Suprapubic skin (tissue), 4 donors: ENCODE results near the gene FAM193A. TPM values are rescaled to one million over a fixed set of nuclear protein-coding genes. Genes with fewer than 3 reads are reported as not detected.

Experiments used
- DNase-seq, 2 donors: peaks; one replicate each; pipeline ENCODE4 v3.0.0-alpha.2; 2019; ENCODE audit warnings: low spot score in 2 of 2
- H3K27ac ChIP-seq: fragments of 200-600 bp; sonication (generic); one replicate; pipeline ENCODE4 v1.5.1; 2019
- H3K27me3 ChIP-seq: fragments of 200-600 bp; sonication (generic); one replicate; pipeline ENCODE4 v1.5.1; 2019
- H3K36me3 ChIP-seq: fragments of 200-600 bp; sonication (generic); one replicate; pipeline ENCODE4 v1.5.1; 2019
- H3K4me1 ChIP-seq: fragments of 200-600 bp; sonication (generic); one replicate; pipeline ENCODE4 v1.5.1; 2019
- H3K4me3 ChIP-seq: fragments of 200-600 bp; sonication (generic); one replicate; pipeline ENCODE4 v1.5.1; 2019; ENCODE audit warnings: mild to moderate bottlenecking
- H3K9me3 ChIP-seq: fragments of 200-600 bp; sonication (generic); one replicate; pipeline ENCODE4 v1.5.1; 2019
- CTCF ChIP-seq, 2 donors: fragments of 200-600 bp in 1 of 2; fragments of 450-650 bp in 1 of 2; sonication (generic) in 1 of 2; IDR thresholded peaks; one replicate each; pipeline ENCODE4 v1.5.1; 2016 to 2019; ENCODE audit warnings: antibody characterized with exemption in 2 of 2, mild to moderate bottlenecking in 1 of 2, moderate library complexity in 1 of 2
- EP300 ChIP-seq: sonication (generic); formaldehyde crosslinking; IDR thresholded peaks from one replicate; pipeline ENCODE4 v1.6.1; 2017; ENCODE audit warnings: antibody characterized with exemption
- POLR2A ChIP-seq, 2 donors: fragments of 450-650 bp; IDR thresholded peaks; one replicate each; pipeline ENCODE4 v1.6.1; 2017; ENCODE audit warnings: antibody characterized with exemption in 2 of 2, mild to moderate bottlenecking in 2 of 2, moderate library complexity in 2 of 2
- POLR2AphosphoS5 ChIP-seq, 3 donors: sonication (generic); formaldehyde crosslinking; IDR thresholded peaks; one replicate each; pipeline ENCODE4 v1.6.1; 2017; ENCODE audit warnings: antibody characterized with exemption in 3 of 3
- WGBS: methylation state at CpG from one replicate; pipeline ENCODE4 v1.1.5; 2018; 5-methylcytosine and 5-hydroxymethylcytosine counted together
- total RNA-seq, 4 donors: library from RNA; depleted of rRNA; stranded (reverse); fragments of >200 nt; gene quantifications; one replicate each; pipeline ENCODE4 v1.1.0, GENCODE V29; 2016

The FAM193A gene
- total RNA-seq, 4 donors from 2014 or later: 23.6 to 45.0 (median 29.3) TPM

GRCh38 chr4:2637956-2638552 is 101.6 kb downstream of the FAM193A start:
- H3K27ac ChIP-seq: no peak overlapping the region
- H3K4me1 ChIP-seq: no peaks in the 10 kb centered on the region
- DNase-seq: peak; percentile 43 to 44
- H3K27me3 ChIP-seq: no peaks in the 10 kb centered on the region
- TF ChIP-seq POLR2A (IDR thresholded peaks at IDR 0.05): no peak
- no peak for TF ChIP-seq EP300
- TF ChIP-seq CTCF (IDR thresholded peaks at IDR 0.05): no peak
- TF ChIP-seq POLR2AphosphoS5 (IDR thresholded peaks at IDR 0.05): no peak
- H3K4me3 ChIP-seq: no peak overlapping the region
- 88% methylated on average over 9 of the region's 9 CpGs for whole genome bisulfite sequencing
- H3K9me3 ChIP-seq: no peaks in the 10 kb centered on the region
- peaks cover 65% of the 10 kb centered on the region for H3K36me3 ChIP-seq

- Histone ChIP-seq H3K9me3 (no peaks in the 10 kb centered on the region), H3K36me3 (peaks cover 65% of the 10 kb centered on the region), H3K4me1 (no peaks in the 10 kb centered on the region), H3K27me3 (no peaks in the 10 kb centered on the region), H3K27ac (no peak overlapping the region), H3K4me3 (no peak overlapping the region)
- no peak for TF ChIP-seq POLR2AphosphoS5 (IDR thresholded peaks at IDR 0.05)
- TF ChIP-seq POLR2A (IDR thresholded peaks at IDR 0.05): no peak
- TF ChIP-seq CTCF (IDR thresholded peaks at IDR 0.05): no peak
- TF ChIP-seq EP300: no peak
- 95% methylated on average over 7 of the region's 7 CpGs for WGBS
- DNase-seq: peak; percentile 9 to 10
Measured at GRCh38 chr4:2638730-2639129, 102.3 kb downstream of the FAM193A start.

GRCh38 chr4:2642968-2643367 is 106.5 kb downstream of the FAM193A start:
- Histone ChIP-seq H3K36me3 (peaks cover 72% of the 10 kb centered on the region), H3K9me3 (no peaks in the 10 kb centered on the region), H3K27ac (no peak overlapping the region), H3K27me3 (no peaks in the 10 kb centered on the region), H3K4me3 (no peak overlapping the region), H3K4me1 (no peaks in the 10 kb centered on the region)
- 88% methylated on average over 7 of the region's 7 CpGs for WGBS
- DNase-seq: peak; percentile 14 to 28
- TF ChIP-seq EP300 (no peak), CTCF (IDR thresholded peaks at IDR 0.05) (no peak), POLR2A (IDR thresholded peaks at IDR 0.05) (no peak), POLR2AphosphoS5 (IDR thresholded peaks at IDR 0.05) (no peak)

GRCh38 chr4:2643555-2643954 is 107.1 kb downstream of the FAM193A start:
- no peak overlapping the region for H3K27ac ChIP-seq
- WGBS: 94% methylated on average over 5 of the region's 5 CpGs
- no peaks in the 10 kb centered on the region for H3K27me3 ChIP-seq
- DNase-seq: peak; percentile 25 to 53
- H3K4me3 ChIP-seq: no peak overlapping the region
- H3K9me3 ChIP-seq: no peaks in the 10 kb centered on the region
- no peaks in the 10 kb centered on the region for H3K4me1 ChIP-seq
- no peak for TF ChIP-seq POLR2AphosphoS5 (IDR thresholded peaks at IDR 0.05)
- no peak for TF ChIP-seq EP300
- TF ChIP-seq CTCF (IDR thresholded peaks at IDR 0.05): no peak
- TF ChIP-seq POLR2A (IDR thresholded peaks at IDR 0.05): no peak
- peaks cover 72% of the 10 kb centered on the region for H3K36me3 ChIP-seq

GRCh38 chr4:2646396-2647149 is 110.1 kb downstream of the FAM193A start:
- WGBS: 93% methylated on average over 20 of the region's 22 CpGs
- Histone ChIP-seq H3K27ac (no peak overlapping the region), H3K36me3 (peaks cover 75% of the 10 kb centered on the region)

More at GRCh38 chr4:2646396-2647149, 110.1 kb downstream of the FAM193A start:
- no peaks in the 10 kb centered on the region for H3K9me3 ChIP-seq
- H3K27me3 ChIP-seq: no peaks in the 10 kb centered on the region
- DNase-seq: peak in 1 of 2 donors; percentile 54
- H3K4me3 ChIP-seq: no peak overlapping the region
- no peaks in the 10 kb centered on the region for H3K4me1 ChIP-seq
- TF ChIP-seq EP300 (no peak), POLR2A (IDR thresholded peaks at IDR 0.05) (no peak), POLR2AphosphoS5 (IDR thresholded peaks at IDR 0.05) (no peak), CTCF (IDR thresholded peaks at IDR 0.05) (no peak)
